Common myeloid progenitor, CD34-positive (primary cell): ENCODE data around the gene GUCA1A.
"Not testable (repeated sequence)": the region's sequence is repeated elsewhere in the genome, so short reads cannot be mapped to it uniquely, and the experiment has no call there.

ENCODE experiments used
- CTCF ChIA-PET: fragments of 350-600 bp; sonication (Branson Sonifier 250); formaldehyde crosslinking; loops from one replicate; lab custom pipeline; 2021; ENCODE audit warnings: antibody characterized with exemption; lab: Charles Lee
- POLR2A ChIA-PET: fragments of 350-600 bp; sonication (Branson Sonifier 250); formaldehyde crosslinking; loops from one replicate; lab custom pipeline; 2021; ENCODE audit warnings: antibody characterized with exemption; lab: Charles Lee
- DNase-seq, 3 donors: peaks; one replicate each; pipeline versions ENCODE4 v3.0.0 to v3.0.0-alpha.2; 2013
- H3K27ac ChIP-seq, 2 experiments: 1 replicate in 1 of 2; 2 replicates in 1 of 2; pipeline ENCODE4 v1.7.0; 2013; ENCODE audit warnings: inconsistent platforms in 2 of 2, low read length in 2 of 2, mild to moderate bottlenecking in 2 of 2, low read depth in 1 of 2, moderate library complexity in 1 of 2; ENCODE audit not compliant: severe bottlenecking in 2 of 2, insufficient read depth in 1 of 2, poor library complexity in 1 of 2
- H3K27me3 ChIP-seq, 5 experiments: replicated peaks in 2 of 5; 1 replicate in 3 of 5; 2 replicates in 2 of 5; pipeline versions ENCODE4 v1.6.1 to v1.7.0; 2013; ENCODE audit warnings: low read length in 4 of 5, mild to moderate bottlenecking in 2 of 5, moderate library complexity in 2 of 5, inconsistent platforms in 1 of 5; ENCODE audit not compliant: insufficient read depth in 5 of 5, control insufficient read depth in 4 of 5
- H3K36me3 ChIP-seq, 4 experiments: 1 replicate in 2 of 4; 2 replicates in 2 of 4; pipeline versions ENCODE4 v1.6.1 to v1.7.0; 2013; ENCODE audit warnings: low read length in 3 of 4, control low read depth in 1 of 4, mild to moderate bottlenecking in 1 of 4; ENCODE audit not compliant: control insufficient read depth in 4 of 4, insufficient read depth in 4 of 4
- H3K4me1 ChIP-seq, 4 experiments: 1 replicate in 3 of 4; 2 replicates in 1 of 4; pipeline versions ENCODE4 v1.6.1 to v1.7.1; 2013; ENCODE audit warnings: low read length in 3 of 4, mild to moderate bottlenecking in 3 of 4, control low read depth in 1 of 4, inconsistent platforms in 1 of 4, moderate library complexity in 1 of 4; ENCODE audit not compliant: control insufficient read depth in 4 of 4, insufficient read depth in 4 of 4; ENCODE audit errors: control extremely low read depth in 1 of 4
- H3K4me3 ChIP-seq, 7 experiments: 1 replicate in 4 of 7; 2 replicates in 3 of 7; pipeline versions ENCODE4 v1.5.1 to v1.7.0; 2013; ENCODE audit warnings: mild to moderate bottlenecking in 7 of 7, low read length in 6 of 7, moderate library complexity in 6 of 7, inconsistent platforms in 2 of 7, low read depth in 2 of 7, control low read depth in 1 of 7; ENCODE audit not compliant: insufficient read depth in 4 of 7, control insufficient read depth in 1 of 7; ENCODE audit errors: extremely low read depth in 1 of 7
- H3K9me3 ChIP-seq, 5 experiments: 1 replicate in 4 of 5; 2 replicates in 1 of 5; pipeline versions ENCODE4 v1.6.1 to v1.7.1; 2013; ENCODE audit warnings: low read length in 4 of 5, mild to moderate bottlenecking in 2 of 5, inconsistent platforms in 1 of 5, low read depth in 1 of 5, moderate library complexity in 1 of 5; ENCODE audit not compliant: control insufficient read depth in 4 of 5, insufficient read depth in 2 of 5; ENCODE audit errors: control extremely low read depth in 1 of 5
- WGBS: methylation state at CpG from one replicate; pipeline ENCODE4 v1.1.5; 2013; ENCODE audit not compliant: insufficient coverage; 5-methylcytosine and 5-hydroxymethylcytosine counted together

Gene GUCA1A

DNA sequence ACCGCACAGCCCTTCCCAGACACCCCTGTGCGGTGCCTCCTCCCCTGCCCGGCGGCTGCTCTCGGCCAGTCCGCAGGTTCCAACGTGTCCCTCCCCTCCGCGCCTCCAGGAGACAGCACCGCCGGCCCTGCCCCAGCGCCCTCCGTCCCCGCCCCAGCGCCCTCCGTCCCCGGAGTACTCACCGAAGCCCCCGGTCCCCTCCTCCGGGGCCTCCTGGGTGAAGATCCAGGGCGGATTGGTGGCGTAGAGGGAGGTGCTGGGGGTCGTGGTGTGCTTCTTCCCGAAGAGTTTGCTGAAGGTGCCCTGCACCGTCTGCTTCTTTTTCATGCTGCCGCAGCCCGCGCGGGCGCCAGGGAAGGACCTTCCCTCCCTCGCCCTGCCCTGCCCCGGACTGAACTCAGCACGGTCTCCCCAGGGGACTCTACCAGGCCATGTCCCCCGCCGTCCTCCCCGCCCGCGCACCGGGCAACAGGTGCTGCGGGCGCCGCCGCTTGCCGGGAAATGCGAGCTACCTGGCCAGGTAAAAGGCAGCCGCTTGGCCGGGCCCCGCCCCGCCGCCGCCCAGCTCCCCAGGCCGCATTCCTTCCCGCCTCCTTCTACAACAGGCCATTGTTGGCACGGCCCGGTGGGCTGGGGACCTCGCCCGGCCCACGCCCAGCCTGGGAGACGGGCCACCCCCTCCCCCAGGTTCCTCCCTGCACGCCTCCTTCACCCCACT is 30.9 kb upstream of the GUCA1A start, which contains the start of gene C6orf132:
Gene C6orf132, minus strand, starts transcription at position 503 of the 718 bp plus-strand sequence. Its CDS starts 176 bp downstream, at position 327.
- no peaks in the 10 kb centered on the region for H3K9me3 ChIP-seq
- H3K27ac ChIP-seq: no peak within 1 kb of the TSS
- peaks cover 0 to 28% (median 23%) of the 10 kb centered on the region in 4 experiments for H3K4me1 ChIP-seq
- DNase-seq: peak in 2 of 3 donors; percentile 17 to 28
- ChIA-PET CTCF (interaction anchor here (0.9 kb wide), 1 partner anchor 21 kb away, joined by 3 read pairs; no protein-coding TSS in a partner anchor), POLR2A (interaction anchor here (0.8 kb wide), 1 partner anchor 45 kb away, joined by 12 read pairs; no protein-coding TSS in a partner anchor)
- no peaks in the 10 kb centered on the region for H3K36me3 ChIP-seq
- WGBS: 2% methylated on average over 41 of the region's 60 CpGs
- H3K4me3 ChIP-seq: peak within 1 kb of the TSS; percentile 23 to 79 (median 62)
- peaks cover 0 to 26% (median 11%) of the 10 kb centered on the region in 5 experiments for H3K27me3 ChIP-seq

DNA sequence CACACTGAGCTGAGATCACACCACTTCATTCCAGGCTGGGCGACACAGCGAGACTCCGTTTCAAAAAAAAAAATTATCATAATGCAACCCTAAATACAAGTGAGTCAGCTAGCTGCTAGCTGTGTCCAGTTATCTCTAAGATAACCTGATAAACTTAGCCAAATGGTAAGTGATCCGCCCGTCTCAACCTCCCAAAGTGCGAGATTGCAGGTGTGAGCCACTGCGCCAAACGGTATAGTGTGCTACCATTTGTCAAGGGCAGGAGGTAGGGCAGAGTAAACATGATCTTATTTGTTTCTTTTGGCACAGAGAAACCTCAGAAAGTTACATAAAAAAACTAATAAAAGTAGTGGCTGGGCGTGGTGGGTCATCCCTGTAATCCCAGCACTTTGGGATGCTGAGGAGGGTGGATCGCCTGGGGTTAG is 26.0 kb upstream of the GUCA1A start:
- WGBS: 96% methylated on average over 10 of the region's 10 CpGs
- POLR2A ChIA-PET: no interaction called here
- CTCF ChIA-PET: interaction anchor here (0.9 to 2.3 kb wide), 3 partner anchors 8 to 18 kb away, joined by 3 to 6 read pairs (median 6); no protein-coding TSS in a partner anchor

DNA sequence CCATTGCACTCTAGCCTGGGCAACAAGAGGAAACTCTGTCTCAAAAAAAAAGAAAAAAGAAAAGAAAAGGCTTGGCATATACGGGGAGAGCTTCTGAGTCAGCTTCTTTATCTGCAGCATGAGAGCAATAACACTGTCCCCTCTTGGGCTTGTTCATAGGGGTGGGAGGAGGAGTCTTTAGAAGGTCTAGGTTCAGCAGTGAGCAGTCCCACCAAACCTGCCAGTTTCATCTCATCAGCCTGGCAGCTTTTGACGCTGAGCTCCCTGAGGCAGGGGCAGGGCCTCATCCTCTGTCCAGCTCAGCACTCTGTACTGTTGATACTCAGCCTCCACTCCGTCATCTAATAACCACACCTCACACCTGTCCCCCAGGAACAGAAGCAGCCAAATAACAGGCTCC is 25.1 kb upstream of the GUCA1A start:
- Histone ChIP-seq H3K4me3 (no peak overlapping the region), H3K36me3 (no peaks in the 10 kb centered on the region), H3K27me3 (peaks cover 0 to 9% (median 2%) of the 10 kb centered on the region in 5 experiments), H3K9me3 (no peaks in the 10 kb centered on the region), H3K27ac (no peak overlapping the region), H3K4me1 (no peaks in the 10 kb centered on the region)
- POLR2A ChIA-PET: interaction anchor here (0.6 to 1.0 kb wide), 2 partner anchors 21 to 98 kb away, joined by 3 read pairs; partner anchors contain the start of gene TAF8
- 58% methylated on average over 2 of the region's 3 CpGs for WGBS
- CTCF ChIA-PET: interaction anchor here (0.9 to 1.6 kb wide), 4 partner anchors 9 to 20 kb away, joined by 3 to 6 read pairs (median 4); no protein-coding TSS in a partner anchor
- DNase-seq: no peak

More for the DNA sequence above, 26.0 kb upstream of the GUCA1A start:
- Histone ChIP-seq H3K36me3 (no peaks in the 10 kb centered on the region), H3K4me1 (peaks cover 0 to 9% (median 8%) of the 10 kb centered on the region in 4 experiments), H3K27ac (no peak overlapping the region), H3K9me3 (no peaks in the 10 kb centered on the region), H3K4me3 (no peak overlapping the region), H3K27me3 (peaks cover 0 to 18% (median 7%) of the 10 kb centered on the region in 5 experiments)
- DNase-seq: no peak

DNA sequence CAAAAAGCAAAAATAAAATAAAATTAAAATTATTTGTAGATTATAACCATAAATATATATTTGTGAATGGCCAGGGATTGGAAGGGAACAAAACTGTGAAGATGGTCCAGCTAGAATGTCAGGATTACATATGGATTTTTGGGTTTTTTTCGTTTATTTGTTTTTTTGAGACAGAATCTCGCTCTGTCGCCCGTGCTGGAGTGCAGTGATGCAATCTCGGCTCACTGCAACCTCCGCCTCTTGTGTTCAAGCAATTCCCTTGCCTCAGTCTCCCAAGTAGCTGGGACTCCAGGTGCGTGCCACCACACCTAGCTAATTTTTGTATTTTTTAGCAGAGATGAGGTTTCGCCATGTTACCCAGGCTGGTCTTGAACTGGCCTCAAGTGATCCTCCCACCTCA is 22.9 kb upstream of the GUCA1A start:
- Histone ChIP-seq H3K4me3 (no peak overlapping the region), H3K36me3 (no peaks in the 10 kb centered on the region), H3K27ac (no peak overlapping the region), H3K4me1 (no peaks in the 10 kb centered on the region), H3K9me3 (no peaks in the 10 kb centered on the region), H3K27me3 (peaks cover 0 to 3% (median 0%) of the 10 kb centered on the region in 5 experiments)
- 94% methylated on average over 7 of the region's 8 CpGs for WGBS
- ChIA-PET POLR2A (no interaction called here), CTCF (interaction anchor here (1.0 to 1.3 kb wide), 2 partner anchors 13 to 43 kb away, joined by 3 to 4 read pairs; no protein-coding TSS in a partner anchor)
- DNase-seq: no peak

DNA sequence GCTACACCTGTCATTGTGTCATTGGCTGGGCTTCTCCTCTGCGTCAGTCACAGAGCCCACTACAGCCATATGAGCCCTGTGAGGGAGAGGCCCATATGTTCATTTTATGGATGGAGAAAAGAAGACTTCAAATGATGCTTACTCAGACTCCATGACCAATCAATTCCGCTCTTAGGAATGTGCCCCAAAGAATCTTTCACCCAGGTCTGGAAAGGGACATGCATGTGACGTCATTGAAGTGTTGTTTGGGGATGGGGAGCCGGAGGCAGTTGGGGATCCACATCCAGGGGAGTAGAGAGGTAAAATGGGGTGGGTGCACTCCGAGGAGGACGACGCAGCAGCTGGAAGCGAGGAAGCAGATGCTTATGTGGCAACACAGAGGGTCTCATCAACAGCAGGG is 21.1 kb upstream of the GUCA1A start:
- Histone ChIP-seq H3K9me3 (no peaks in the 10 kb centered on the region), H3K27ac (no peak overlapping the region), H3K36me3 (no peaks in the 10 kb centered on the region), H3K4me1 (no peaks in the 10 kb centered on the region), H3K4me3 (no peak overlapping the region), H3K27me3 (peaks cover 0 to 3% (median 0%) of the 10 kb centered on the region in 5 experiments)
- WGBS: 90% methylated on average over 2 of the region's 8 CpGs
- ChIA-PET POLR2A (no interaction called here), CTCF (interaction anchor here (1.2 to 1.5 kb wide), 4 partner anchors 9 to 15 kb away, joined by 3 to 5 read pairs (median 4); no protein-coding TSS in a partner anchor)
- DNase-seq: no peak

DNA sequence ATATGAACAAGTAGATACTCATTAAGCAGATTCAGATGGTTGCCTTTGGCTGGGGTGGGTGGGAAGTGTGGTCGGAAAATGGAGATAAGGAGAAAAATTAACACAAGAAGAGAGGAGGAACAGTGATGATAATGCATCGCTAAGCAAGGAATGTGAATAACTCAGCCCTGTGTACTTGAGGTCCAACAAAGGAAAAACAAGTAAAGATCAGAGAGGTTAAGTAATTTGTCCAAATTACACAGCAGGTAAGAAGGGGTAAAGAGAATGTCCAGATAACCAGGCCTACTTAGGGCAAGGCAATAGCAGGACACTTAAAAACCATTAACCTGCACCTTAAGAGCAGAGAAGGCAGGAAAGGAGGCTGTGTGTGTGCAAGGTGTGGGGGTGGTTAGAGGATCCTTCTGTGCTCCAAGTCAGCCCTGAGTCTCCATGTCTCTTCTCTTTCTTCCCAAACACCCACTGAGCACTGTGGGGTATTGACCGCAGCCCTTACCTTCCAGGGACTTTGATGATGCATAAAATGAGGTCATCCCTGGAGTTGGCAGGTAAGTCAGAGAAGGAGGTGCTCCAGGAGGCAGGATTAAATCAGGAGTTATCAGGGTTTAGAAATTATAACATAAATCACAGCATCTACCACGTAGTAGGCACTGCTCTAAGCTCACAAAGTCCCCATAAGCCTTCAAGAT is 20.5 kb upstream of the GUCA1A start:
- H3K4me3 ChIP-seq, DNase-seq, H3K9me3 ChIP-seq, H3K27ac ChIP-seq, POLR2A ChIA-PET, H3K27me3 ChIP-seq, H3K36me3 ChIP-seq, H3K4me1 ChIP-seq, CTCF ChIA-PET: not testable (repeated sequence)
- WGBS: 96% methylated on average over 2 of the region's 4 CpGs
